GM19468 (cell line): ENCODE results near the gene GUCY1B1.

Source experiments
- ATAC-seq: cut with Tn5 transposase; IDR thresholded peaks from one replicate; pipeline ENCODE4 v1.9.1; 2021; ENCODE audit warnings: mild to moderate bottlenecking, moderate library complexity, moderate number of reproducible peaks; ENCODE audit not compliant: unreplicated experiment; ENCODE audit errors: extremely low read depth

GUCY1B1 gene

GRCh38 chr4:155761047-155761446, 2.2 kb downstream of the GUCY1B1 start:
- no peak for ATAC-seq

DNA sequence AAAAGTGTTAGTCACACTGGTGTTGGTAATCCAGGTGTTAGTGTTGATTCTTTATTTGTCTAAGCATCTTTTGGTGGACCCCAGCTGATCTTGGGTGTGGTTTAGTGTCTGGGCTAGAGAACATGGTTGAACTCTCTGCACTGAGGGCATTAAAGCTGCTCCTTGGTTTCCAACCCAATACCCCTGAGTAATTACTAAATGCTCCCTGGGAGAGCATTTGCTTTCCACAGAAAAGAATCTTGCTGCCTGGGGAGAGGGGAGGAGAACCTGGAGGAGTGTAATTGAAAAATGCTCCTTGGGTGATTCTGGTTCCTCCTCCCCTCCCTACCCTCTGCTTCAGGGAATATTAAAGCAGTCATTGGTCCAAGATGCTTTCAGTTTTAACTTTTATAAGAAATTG, 3.1 kb downstream of the GUCY1B1 start:
- ATAC-seq: no peak

- no peak for ATAC-seq
Observed at GRCh38 chr4:155762334-155762733, 3.5 kb downstream of the GUCY1B1 start.

- ATAC-seq: no peak
Observed at GRCh38 chr4:155763551-155763950, 4.7 kb downstream of the GUCY1B1 start.

GRCh38 chr4:155765149-155765548, 6.3 kb downstream of the GUCY1B1 start:
- ATAC-seq: no peak

DNA sequence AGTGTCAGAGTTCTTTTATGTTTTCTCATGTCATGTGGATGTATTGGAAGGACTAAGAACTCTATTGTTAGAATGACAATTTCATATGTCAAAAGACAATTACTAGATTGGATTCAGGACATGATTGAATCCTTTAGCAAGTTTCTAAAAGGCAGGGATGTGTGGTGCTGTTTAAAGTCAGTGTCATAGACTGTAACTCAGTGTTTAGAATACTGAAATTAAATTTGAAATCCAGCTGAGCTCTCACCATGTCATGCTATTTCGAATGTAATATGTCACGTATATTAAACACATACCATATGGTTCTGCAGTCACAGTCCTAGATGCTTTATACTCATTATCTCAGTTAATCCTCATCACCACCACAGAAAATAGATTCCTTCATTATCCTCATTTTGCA, 7.8 kb downstream of the GUCY1B1 start:
- no peak for ATAC-seq

DNA sequence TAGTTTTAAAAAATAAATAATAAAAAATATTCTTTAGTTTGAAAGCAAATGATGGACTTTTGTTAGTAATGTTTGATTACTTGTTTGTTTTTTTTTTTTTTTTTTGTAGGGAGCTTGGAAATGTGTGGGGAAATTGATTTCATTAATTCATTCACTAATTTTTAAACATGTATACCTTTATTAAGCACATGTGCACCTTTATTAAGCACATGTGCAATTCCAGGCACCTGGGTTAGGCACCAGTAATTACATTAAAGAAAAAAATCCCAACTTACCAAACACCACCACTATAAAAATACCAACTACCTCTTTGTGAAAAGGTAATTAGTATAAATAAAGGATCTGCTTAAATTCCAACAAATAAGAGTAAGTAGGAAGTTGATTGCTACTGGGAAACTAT, 9.5 kb downstream of the GUCY1B1 start:
- ATAC-seq: no peak

DNA sequence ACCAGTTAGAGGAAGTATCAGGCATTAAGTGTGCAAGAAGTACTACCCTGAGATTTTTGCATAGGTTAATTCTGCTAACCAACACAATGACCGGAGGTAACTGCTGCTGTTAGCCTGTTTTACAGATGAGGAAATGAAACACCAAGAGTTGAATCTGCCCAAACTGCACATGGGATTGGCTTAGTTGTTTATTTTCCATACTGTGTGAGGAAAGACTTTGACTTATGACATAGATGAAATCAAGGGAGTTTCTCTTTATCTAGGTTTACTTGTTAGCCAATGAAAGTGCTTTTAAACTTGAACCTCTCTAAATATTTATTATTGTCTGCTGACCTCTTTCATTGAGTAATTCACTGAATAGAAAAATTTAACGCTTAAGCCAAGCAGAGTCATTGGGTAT, 10.3 kb downstream of the GUCY1B1 start:
- peak; percentile 41 for ATAC-seq

DNA sequence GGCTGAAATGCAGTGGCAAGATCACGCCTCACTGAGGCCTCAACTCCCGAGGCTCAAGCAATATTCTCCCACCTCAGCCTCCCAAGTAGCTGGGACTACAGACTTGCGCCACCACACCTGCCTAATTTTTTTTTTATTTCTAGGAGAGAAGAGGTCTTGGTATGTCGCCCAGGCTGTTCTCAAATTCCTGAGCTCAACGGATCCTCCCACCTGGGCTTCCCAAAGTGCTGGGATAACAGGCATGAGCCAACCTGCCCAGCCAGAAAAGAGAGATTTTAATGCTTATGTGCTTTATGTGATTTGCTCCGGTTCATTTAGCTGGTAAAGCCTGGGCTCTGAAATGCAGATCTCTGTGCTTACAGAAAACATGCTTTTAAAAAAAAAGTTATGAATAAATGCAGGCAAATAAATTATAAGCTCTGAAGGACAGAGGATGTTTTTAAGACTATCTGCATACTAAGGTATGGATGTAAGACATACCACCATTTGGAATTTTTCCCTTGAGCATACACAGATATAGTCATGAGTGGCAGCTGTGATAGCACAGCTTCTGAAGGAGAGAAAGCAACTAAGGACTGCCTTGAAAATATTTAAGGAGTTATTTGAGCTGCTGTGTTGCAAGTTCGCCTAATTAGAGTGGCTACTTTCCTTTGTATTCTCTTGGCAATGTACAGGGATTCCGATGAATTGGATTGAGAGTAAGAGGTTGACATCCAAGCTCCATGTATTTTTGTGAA, 13.8 kb downstream of the GUCY1B1 start:
- no peak for ATAC-seq

DNA sequence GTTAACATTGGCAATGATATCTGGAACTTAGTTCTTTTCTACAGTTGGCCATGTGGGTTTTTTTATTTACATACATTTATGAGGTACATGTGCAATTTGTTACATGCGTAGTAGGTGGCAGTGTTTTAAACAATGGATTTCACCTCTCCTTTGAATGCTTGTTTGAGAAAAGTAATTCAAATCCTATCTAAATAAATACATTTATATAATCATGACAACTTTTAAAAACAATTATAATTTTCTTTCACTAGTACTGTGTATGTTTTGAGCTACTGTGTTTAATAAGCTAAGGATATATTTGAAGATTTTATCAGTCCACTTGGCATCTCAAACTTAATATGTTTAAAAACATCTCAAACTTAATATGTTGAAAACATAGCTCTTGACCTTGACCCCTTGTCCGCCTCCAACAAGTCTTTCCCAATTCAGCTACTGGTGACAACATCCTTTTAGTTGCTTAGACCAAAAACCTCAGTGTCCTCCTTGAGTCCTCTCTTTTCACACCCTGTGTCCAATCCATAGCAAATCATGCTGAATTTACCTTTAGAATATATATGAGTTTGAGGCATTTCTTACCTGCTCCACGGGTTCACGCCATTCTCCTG, 14.5 kb downstream of the GUCY1B1 start:
- no peak for ATAC-seq

- ATAC-seq: no peak
Observed at GRCh38 chr4:155774033-155774432, 15.2 kb downstream of the GUCY1B1 start.

DNA sequence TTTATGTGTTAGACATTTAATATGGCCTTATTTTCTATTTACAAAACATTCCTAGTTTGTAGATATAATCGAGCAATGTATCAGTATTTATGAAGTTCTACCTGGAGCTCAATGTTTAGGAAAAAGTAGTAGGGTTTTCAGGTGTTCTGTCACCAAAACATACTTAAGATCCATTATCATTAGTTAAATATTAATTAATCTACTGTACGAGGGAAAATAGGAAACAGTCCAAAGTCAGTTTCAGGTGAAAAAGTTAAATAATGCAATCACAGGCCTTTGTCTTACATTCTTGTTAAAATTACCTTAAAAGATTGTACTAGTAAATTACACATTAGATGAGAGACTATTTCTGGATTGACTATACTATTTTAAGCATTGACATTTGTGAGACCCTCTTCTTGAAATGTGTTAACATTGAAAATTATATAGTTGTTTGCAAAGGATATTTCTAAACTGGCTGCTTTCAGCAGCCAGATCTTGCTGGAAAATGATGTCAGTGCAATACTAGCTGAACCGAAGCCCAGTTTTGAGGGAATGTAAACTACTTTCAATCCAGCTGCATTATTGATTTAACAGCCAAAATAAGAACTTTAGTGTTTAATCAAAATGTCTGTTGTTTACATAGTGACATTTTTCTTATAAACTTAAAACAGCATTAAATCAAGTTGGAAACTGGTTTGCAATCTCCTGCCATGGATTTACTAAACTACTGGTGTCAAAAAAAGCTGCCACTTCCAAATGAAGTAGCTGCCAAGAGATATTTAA, 19.3 kb downstream of the GUCY1B1 start:
- no peak for ATAC-seq

- no peak for ATAC-seq
Observed at GRCh38 chr4:155780775-155781174, 22.0 kb downstream of the GUCY1B1 start.

- ATAC-seq: no peak
Observed at GRCh38 chr4:155781249-155781831, 22.5 kb downstream of the GUCY1B1 start.

GRCh38 chr4:155784637-155785036, 25.8 kb downstream of the GUCY1B1 start:
- no peak for ATAC-seq

DNA sequence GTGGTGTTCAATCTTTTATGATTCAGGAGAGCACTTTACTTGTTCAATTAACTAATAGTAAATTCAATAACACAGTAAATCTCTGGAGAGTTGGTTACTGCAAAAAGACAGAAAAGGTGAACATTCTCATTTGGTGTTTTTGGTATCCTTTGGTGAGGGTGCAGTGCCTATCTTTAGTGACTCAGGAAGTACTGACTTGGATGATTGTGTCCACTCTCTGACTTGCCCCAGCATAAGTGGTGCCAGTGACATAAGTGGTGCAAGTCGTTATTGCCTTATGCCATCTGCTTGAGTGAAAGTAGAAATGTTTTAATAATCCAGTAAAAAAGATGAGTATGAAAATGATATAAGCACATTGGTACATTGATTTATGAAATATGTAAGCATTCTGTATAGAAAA, 27.0 kb downstream of the GUCY1B1 start:
- ATAC-seq: no peak

- peak; percentile 99 for ATAC-seq
Observed at GRCh38 chr4:155787113-155787710, 28.4 kb downstream of the GUCY1B1 start.

DNA sequence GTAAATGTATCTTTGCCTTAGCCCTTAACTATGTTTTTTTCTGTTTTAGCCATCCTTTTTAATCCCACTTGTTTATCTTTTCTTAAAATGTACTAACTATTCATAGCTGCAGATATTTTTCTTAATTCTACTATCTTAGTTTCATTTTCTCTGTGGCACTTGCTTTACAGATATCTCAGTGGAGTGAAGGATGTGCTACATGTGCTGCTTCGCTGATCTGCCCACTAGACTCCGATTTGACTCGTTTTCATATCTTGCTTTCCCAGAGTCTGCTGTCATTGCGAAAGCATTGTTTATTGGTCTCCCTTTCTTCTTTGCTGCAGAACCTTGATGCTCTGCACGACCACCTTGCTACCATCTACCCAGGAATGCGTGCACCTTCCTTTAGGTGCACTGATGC, 30.6 kb downstream of the GUCY1B1 start:
- no peak for ATAC-seq

DNA sequence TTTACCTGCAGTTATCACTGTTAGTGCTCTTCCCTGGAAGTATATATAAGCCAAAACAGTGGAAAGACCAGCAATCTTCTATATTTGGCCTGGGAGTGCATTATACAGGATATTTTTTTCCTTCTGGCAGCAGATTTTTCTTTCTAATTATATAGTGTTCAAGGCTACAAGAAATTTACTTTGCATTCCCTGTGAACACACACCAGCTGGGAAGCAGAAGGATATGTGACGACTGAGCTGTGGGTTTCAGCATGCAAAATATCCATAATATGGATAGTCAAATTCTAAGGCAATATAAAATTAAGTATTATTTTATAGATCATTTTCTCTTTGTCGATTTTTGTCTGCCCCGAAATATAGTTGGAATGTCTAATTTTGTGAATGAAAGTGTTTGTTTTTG, 31.2 kb downstream of the GUCY1B1 start:
- no peak for ATAC-seq

- ATAC-seq: no peak
Observed at GRCh38 chr4:155794589-155795236, 35.9 kb downstream of the GUCY1B1 start.
